Tibial nerve (tissue), 3 donors: ENCODE data around the gene TEKT1.

Experiments
- CTCF ChIP-seq, 5 experiments: fragments of 200-600 bp in 3 of 5; fragments of 450-650 bp in 2 of 5; sonication (generic) in 3 of 5; IDR thresholded peaks; one replicate each; pipeline ENCODE4 v1.5.1; 2016 to 2019; ENCODE audit warnings: antibody characterized with exemption in 5 of 5, mild to moderate bottlenecking in 3 of 5, moderate library complexity in 2 of 5
- POLR2A ChIP-seq, 2 donors: fragments of 450-650 bp; IDR thresholded peaks; one replicate each; pipeline ENCODE4 v1.6.1; 2017; ENCODE audit warnings: antibody characterized with exemption in 2 of 2, mild to moderate bottlenecking in 2 of 2, moderate library complexity in 2 of 2

GRCh38 chr17:6815775-6816174, 15.8 kb downstream of the TEKT1 start:
- no peak for TF ChIP-seq POLR2A (IDR thresholded peaks at IDR 0.05)
- no peak for TF ChIP-seq CTCF (IDR thresholded peaks at IDR 0.05)
